ENCODE data around the gene GABRD. TPM values are rescaled to one million over a fixed set of nuclear protein-coding genes. Genes with fewer than 3 reads are reported as not detected.

Gene GABRD
- total and polyA plus RNA-seq, 8 donors = 0.09 to 0.61 (median 0.15) TPM; not detected in 3

GRCh38 chr1:1971688-1972087 lies 47.5 kb upstream of the GABRD start:
- Histone ChIP-seq H3K27ac (no peak overlapping the region), H3K36me3 (no peaks in the 10 kb centered on the region), H3K4me3 (no peak overlapping the region), H3K9me3 (no peaks in the 10 kb centered on the region), H3K4me1 (no peaks in the 10 kb centered on the region), H3K27me3 (no peaks in the 10 kb centered on the region)
- intact Hi-C loops (cut with DNase I) = no loop called here
- no peak for TF ChIP-seq CTCF (IDR thresholded peaks at IDR 0.05)
- FAIRE-seq (no peak), DNase-seq (peak in 1 of 6 donors; percentile 50), ATAC-seq (no peak)
- 84 to 90% methylated on average over 21 of the region's 21 CpGs for WGBS, 2 donors

- H3K27me3 ChIP-seq = no peaks in the 10 kb centered on the region
- TF ChIP-seq CTCF (IDR thresholded peaks at IDR 0.05) = no peak
- FAIRE-seq = no peak
- DNase-seq = peak in 1 of 6 donors; percentile 53
- intact Hi-C loops (cut with DNase I) = no loop called here
- ATAC-seq = no peak
- H3K4me3 ChIP-seq = no peak overlapping the region
- no peak overlapping the region for H3K27ac ChIP-seq
- WGBS, 2 donors = 63 to 66% methylated on average over 22 of the region's 22 CpGs
- H3K4me1 ChIP-seq = no peaks in the 10 kb centered on the region
- H3K9me3 ChIP-seq = no peaks in the 10 kb centered on the region
- no peaks in the 10 kb centered on the region for H3K36me3 ChIP-seq
Measured at GRCh38 chr1:1972976-1973715, 46.0 kb upstream of the GABRD start.

GRCh38 chr1:1973716-1974642 lies 45.2 kb upstream of the GABRD start:
- DNase-seq (peak in 1 of 6 donors; percentile 40), ATAC-seq (no peak), FAIRE-seq (no peak)
- H3K4me1 ChIP-seq = no peaks in the 10 kb centered on the region
- no peaks in the 10 kb centered on the region for H3K27me3 ChIP-seq
- no peak overlapping the region for H3K4me3 ChIP-seq
- no peak overlapping the region for H3K27ac ChIP-seq
- H3K9me3 ChIP-seq = no peaks in the 10 kb centered on the region
- 71 to 80% methylated on average over 34 of the region's 34 CpGs for WGBS, 2 donors
- TF ChIP-seq CTCF (IDR thresholded peaks at IDR 0.05) = no peak
- H3K36me3 ChIP-seq = no peaks in the 10 kb centered on the region
- intact Hi-C loops (cut with DNase I) = no loop called here

GRCh38 chr1:1974834-1975233 lies 44.3 kb upstream of the GABRD start:
- no peaks in the 10 kb centered on the region for H3K36me3 ChIP-seq
- no peaks in the 10 kb centered on the region for H3K27me3 ChIP-seq
- no peak overlapping the region for H3K27ac ChIP-seq
- FAIRE-seq (no peak), ATAC-seq (no peak), DNase-seq (peak in 1 of 6 donors; percentile 38)
- H3K4me1 ChIP-seq = no peaks in the 10 kb centered on the region
- TF ChIP-seq CTCF (IDR thresholded peaks at IDR 0.05) = no peak
- intact Hi-C loops (cut with DNase I) = no loop called here
- 50 to 54% methylated on average over 22 of the region's 22 CpGs for WGBS, 2 donors
- H3K4me3 ChIP-seq = no peak overlapping the region
- H3K9me3 ChIP-seq = no peaks in the 10 kb centered on the region
